ENCODE data around the gene GPX1.

Gene GPX1

GRCh38 chr3:49310677-49311076 lies 47.5 kb downstream of the GPX1 start:
- DNase-seq, result no peak
